AG08396 (cell line): ENCODE data around the gene OR6K2.
"Not testable (repeated sequence)": the region's sequence is repeated elsewhere in the genome, so short reads cannot be mapped to it uniquely, and the experiment has no call there.

Experiments used
- DNase-seq: peaks from one replicate; pipeline ENCODE4 v3.0.0; 2012; ENCODE audit warnings: low spot score, mixed read lengths

OR6K2 gene

GRCh38 chr1:158700552-158700951 lies at the start of gene OR6K2:
Gene OR6K2, minus strand, starts transcription at chr1:158700652. Its CDS starts 0 bp downstream, at chr1:158700652.
- no peak for DNase-seq

- DNase-seq = no peak
Observed at GRCh38 chr1:158735848-158736247, 35.4 kb upstream of the OR6K2 start.

- no peak for DNase-seq
Observed at GRCh38 chr1:158732524-158732923, 32.1 kb upstream of the OR6K2 start.

- no peak for DNase-seq
Observed at GRCh38 chr1:158731707-158732106, 31.3 kb upstream of the OR6K2 start.

- DNase-seq = no peak
Observed at GRCh38 chr1:158730453-158730852, 30.0 kb upstream of the OR6K2 start.

GRCh38 chr1:158728510-158729225 lies 28.2 kb upstream of the OR6K2 start:
- DNase-seq = no peak

- DNase-seq = no peak
Observed at GRCh38 chr1:158724442-158724841, 24.0 kb upstream of the OR6K2 start.

GRCh38 chr1:158720620-158721019 lies 20.2 kb upstream of the OR6K2 start, which contains the start of gene OR6K3:
Gene OR6K3, minus strand, starts transcription at chr1:158720720. Its CDS starts 2,605 bp downstream, at chr1:158718115.
- no peak for DNase-seq

GRCh38 chr1:158719664-158720063 lies 19.2 kb upstream of the OR6K2 start:
- no peak for DNase-seq

GRCh38 chr1:158717344-158717743 lies 16.9 kb upstream of the OR6K2 start:
- no peak for DNase-seq

- no peak for DNase-seq
Observed at GRCh38 chr1:158716335-158716734, 15.9 kb upstream of the OR6K2 start.

GRCh38 chr1:158714754-158715153 lies 14.3 kb upstream of the OR6K2 start:
- DNase-seq = no peak

GRCh38 chr1:158711098-158711497 lies 10.6 kb upstream of the OR6K2 start:
- no peak for DNase-seq

- DNase-seq = no peak
Observed at GRCh38 chr1:158706096-158706495, 5.6 kb upstream of the OR6K2 start.

- no peak for DNase-seq
Observed at GRCh38 chr1:158694596-158694995, 5.9 kb downstream of the OR6K2 start.

- DNase-seq = no peak
Observed at GRCh38 chr1:158692356-158692755, 8.1 kb downstream of the OR6K2 start.

- DNase-seq = no peak
Observed at GRCh38 chr1:158691907-158692306, 8.5 kb downstream of the OR6K2 start.

- not testable (repeated sequence) for DNase-seq
Observed at GRCh38 chr1:158691149-158691548, 9.3 kb downstream of the OR6K2 start.

GRCh38 chr1:158689875-158690274 lies 10.6 kb downstream of the OR6K2 start:
- no peak for DNase-seq

- no peak for DNase-seq
Observed at GRCh38 chr1:158689110-158689509, 11.3 kb downstream of the OR6K2 start.

GRCh38 chr1:158688343-158688742 lies 12.1 kb downstream of the OR6K2 start:
- not testable (repeated sequence) for DNase-seq

GRCh38 chr1:158687037-158687436 lies 13.4 kb downstream of the OR6K2 start:
- DNase-seq = no peak

GRCh38 chr1:158686111-158687009 lies 14.1 kb downstream of the OR6K2 start, which contains the start of gene SPTA1:
Gene SPTA1, minus strand, starts transcription at chr1:158686715. Its CDS starts 198 bp downstream, at chr1:158686517.
- no peak for DNase-seq
